ENCODE data around the gene DNAJB12. TPM values are rescaled to one million over a fixed set of nuclear protein-coding genes. Genes with fewer than 3 reads are reported as not detected.

DNAJB12 gene
- total RNA-seq, 1 donor from 2014 or later, result 20.5 TPM

DNA sequence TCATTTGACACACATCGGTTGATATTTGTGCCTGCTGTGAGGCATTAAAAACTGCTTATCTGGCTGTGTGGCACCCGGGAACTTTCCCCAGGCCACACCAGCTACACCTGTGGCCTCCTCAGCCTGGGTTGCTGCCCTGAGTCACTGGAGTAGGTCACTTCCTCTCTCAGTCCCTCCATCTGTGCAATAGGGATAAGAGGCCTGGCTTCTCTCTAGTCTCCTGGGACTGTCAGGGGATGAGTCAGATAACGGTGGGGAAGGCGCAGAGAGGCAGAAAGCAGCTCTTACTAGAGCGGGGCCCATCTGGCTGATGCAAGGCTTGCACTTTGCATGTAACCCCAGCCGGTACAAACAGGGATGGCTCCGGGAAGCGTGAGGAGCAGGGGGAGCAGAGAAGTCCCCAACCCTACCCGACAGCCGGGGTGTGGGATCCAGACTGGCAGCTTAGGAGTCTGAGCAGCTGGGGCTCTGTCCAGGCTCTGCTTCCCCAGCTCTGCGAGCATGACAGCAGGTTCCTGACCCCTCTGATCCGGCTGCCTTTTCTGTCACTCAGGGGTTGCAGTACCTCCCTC is 34.0 kb downstream of the DNAJB12 start:
- Mint-ChIP-seq H3K27me3 (ENCODE audit: unreplicated experiment) (peaks cover 10% of the 10 kb centered on the region), H3K4me3 (ENCODE audit: unreplicated experiment) (no peak overlapping the region), H3K36me3 (ENCODE audit: low read depth, unreplicated experiment) (peaks cover 4% of the 10 kb centered on the region), H3K9me3 (ENCODE audit: unreplicated experiment) (no peaks in the 10 kb centered on the region), H3K27ac (ENCODE audit: unreplicated experiment) (peak overlapping the region; percentile 72), H3K4me1 (ENCODE audit: unreplicated experiment) (peaks cover 44% of the 10 kb centered on the region)
- no peak for DNase-seq (ENCODE audit: low spot score)
- TF ChIP-seq, protein P1, sequence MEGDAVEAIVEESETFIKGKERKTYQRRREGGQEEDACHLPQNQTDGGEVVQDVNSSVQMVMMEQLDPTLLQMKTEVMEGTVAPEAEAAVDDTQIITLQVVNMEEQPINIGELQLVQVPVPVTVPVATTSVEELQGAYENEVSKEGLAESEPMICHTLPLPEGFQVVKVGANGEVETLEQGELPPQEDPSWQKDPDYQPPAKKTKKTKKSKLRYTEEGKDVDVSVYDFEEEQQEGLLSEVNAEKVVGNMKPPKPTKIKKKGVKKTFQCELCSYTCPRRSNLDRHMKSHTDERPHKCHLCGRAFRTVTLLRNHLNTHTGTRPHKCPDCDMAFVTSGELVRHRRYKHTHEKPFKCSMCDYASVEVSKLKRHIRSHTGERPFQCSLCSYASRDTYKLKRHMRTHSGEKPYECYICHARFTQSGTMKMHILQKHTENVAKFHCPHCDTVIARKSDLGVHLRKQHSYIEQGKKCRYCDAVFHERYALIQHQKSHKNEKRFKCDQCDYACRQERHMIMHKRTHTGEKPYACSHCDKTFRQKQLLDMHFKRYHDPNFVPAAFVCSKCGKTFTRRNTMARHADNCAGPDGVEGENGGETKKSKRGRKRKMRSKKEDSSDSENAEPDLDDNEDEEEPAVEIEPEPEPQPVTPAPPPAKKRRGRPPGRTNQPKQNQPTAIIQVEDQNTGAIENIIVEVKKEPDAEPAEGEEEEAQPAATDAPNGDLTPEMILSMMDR (IDR thresholded peaks at IDR 0.05; ENCODE audit: unreplicated experiment), result no peak

DNA sequence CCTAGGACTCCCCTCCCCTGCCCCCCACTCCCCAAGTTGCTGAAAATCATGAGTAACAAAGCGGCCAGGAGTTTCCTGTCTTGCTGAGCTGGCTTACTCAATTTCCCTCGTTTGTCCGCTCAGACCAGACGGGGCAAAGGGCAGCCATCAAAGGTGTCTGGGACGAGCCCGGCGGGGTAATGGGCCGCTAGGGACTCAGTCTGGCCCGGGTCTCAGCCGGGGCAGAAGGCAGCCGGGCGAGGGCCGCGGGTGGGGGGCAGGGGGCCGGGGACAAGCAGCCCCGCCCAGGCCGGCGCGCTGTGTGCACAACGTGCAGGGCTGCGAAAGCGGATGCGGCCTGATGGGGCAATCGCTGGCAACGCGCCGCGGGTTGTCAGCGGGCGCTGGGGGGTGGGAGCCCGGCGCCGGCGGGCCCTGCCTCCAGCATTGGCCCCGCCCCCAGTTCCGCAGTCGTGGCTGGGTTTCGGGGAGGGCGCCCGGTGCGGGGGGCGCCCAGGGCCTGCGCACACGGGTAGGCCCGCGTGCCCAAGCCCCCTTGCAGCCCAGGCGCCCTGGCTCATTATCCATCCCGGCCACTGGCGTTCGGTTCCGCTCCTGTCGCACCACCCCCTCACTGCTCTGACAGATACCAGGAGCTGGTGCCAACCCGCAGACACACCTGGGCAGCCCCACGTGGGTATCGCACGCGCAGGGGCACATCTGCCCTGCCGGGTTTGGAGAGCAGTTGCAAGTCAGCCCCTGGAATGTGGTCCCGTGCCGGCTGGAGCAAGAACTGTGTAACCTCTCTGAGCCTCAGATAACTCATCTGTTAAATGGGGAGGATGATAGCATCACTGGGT is 35.1 kb downstream of the DNAJB12 start:
- Mint-ChIP-seq H3K4me1 (ENCODE audit: unreplicated experiment) (peaks cover 47% of the 10 kb centered on the region), H3K27me3 (ENCODE audit: unreplicated experiment) (peaks cover 9% of the 10 kb centered on the region), H3K4me3 (ENCODE audit: unreplicated experiment) (no peak overlapping the region), H3K27ac (ENCODE audit: unreplicated experiment) (peak overlapping the region; percentile 89), H3K9me3 (ENCODE audit: unreplicated experiment) (no peaks in the 10 kb centered on the region), H3K36me3 (ENCODE audit: low read depth, unreplicated experiment) (peaks cover 4% of the 10 kb centered on the region)
- DNase-seq (ENCODE audit: low spot score), result peak; percentile 78
- TF ChIP-seq, protein P1 (IDR thresholded peaks at IDR 0.05; ENCODE audit: unreplicated experiment), result no peak

DNA sequence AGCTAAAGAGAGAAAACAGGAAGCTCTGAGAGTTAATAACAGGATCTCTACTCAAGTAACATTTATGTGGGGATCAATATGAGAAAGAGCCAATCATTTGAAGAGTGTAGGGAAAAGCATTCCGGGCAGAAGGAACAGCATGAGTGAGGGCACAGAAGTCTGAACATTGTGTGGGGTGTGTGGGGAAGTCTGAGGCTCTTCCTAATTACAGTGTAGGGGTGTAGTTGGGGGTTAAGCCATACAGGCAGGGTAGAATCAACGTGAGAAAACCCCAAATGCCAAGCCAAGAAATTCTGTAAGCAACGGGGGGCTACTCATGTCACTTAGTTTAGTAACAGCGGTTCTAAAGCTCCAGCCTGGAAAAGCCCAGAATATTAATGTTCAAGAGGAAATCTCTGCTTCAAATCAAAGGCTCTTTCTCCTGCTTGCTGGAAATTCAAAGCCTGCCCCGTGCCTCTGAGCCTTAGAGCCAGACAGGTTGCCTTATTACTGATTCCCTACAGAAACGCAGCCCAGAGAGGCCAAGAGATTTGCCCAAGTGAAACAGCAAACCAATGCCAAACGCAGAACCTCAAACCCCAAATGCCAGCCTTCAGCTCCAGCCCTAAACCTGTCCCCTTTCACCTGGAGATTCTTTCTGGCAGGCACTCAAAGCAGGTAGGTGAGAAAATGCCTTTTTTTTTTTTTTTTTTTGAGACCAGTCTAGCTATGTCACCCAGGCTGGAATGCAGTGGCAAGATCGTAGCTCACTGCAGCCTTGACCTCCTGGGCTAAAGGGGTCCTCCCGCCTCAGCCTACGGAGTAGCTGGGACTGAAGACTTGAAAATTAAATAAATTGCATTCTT is 36.1 kb downstream of the DNAJB12 start:
- no peaks in the 10 kb centered on the region for H3K36me3 Mint-ChIP-seq (ENCODE audit: low read depth, unreplicated experiment)
- DNase-seq (ENCODE audit: low spot score), result no peak
- TF ChIP-seq, protein P1 (IDR thresholded peaks at IDR 0.05; ENCODE audit: unreplicated experiment), result no peak
- peaks cover 41% of the 10 kb centered on the region for H3K4me1 Mint-ChIP-seq (ENCODE audit: unreplicated experiment)
- H3K27ac Mint-ChIP-seq (ENCODE audit: unreplicated experiment), result peak overlapping the region; percentile 89
- H3K4me3 Mint-ChIP-seq (ENCODE audit: unreplicated experiment), result no peak overlapping the region
- H3K27me3 Mint-ChIP-seq (ENCODE audit: unreplicated experiment), result peaks cover 6% of the 10 kb centered on the region
- no peaks in the 10 kb centered on the region for H3K9me3 Mint-ChIP-seq (ENCODE audit: unreplicated experiment)

DNA sequence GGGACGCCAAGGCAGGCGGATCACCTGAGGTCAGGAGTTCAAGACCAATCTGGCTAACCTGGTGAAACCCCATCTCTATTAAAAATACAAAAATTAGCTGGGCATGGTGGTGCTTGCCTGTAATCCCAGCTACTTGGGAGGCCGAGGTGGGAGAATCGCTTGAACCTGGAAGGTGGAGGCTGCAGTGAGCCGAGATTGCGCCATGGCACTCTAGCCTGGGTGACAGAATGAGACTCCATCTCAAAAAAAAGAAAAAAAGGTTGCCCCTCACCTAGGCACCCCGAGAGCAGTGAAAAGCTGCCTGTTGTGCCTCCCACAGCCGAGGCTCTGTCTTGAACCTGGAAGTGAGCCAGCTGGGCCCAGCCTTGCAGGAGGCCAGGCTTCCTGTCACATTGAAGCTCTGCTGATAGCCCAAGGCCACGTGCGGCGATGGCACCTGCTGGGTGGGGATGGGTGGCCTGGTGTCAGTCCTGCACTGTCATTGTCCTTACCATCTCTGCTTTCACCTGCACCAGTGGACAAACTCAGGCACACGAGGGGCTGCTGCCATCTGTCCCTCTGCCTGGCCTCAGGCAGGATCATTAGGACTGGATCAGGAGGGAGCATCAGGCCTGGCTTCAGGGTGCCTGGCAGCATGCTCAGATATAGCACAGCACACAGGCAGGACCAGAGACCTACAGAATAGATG is 37.8 kb downstream of the DNAJB12 start:
- no peaks in the 10 kb centered on the region for H3K9me3 Mint-ChIP-seq (ENCODE audit: unreplicated experiment)
- peaks cover 39% of the 10 kb centered on the region for H3K4me1 Mint-ChIP-seq (ENCODE audit: unreplicated experiment)
- DNase-seq (ENCODE audit: low spot score), result no peak
- H3K4me3 Mint-ChIP-seq (ENCODE audit: unreplicated experiment), result no peak overlapping the region
- H3K27ac Mint-ChIP-seq (ENCODE audit: unreplicated experiment), result no peak overlapping the region
- H3K27me3 Mint-ChIP-seq (ENCODE audit: unreplicated experiment), result peaks cover 6% of the 10 kb centered on the region
- TF ChIP-seq, protein P1 (IDR thresholded peaks at IDR 0.05; ENCODE audit: unreplicated experiment), result no peak
- H3K36me3 Mint-ChIP-seq (ENCODE audit: low read depth, unreplicated experiment), result no peaks in the 10 kb centered on the region
